Upper lobe of left lung (tissue), 6 donors: ENCODE data around the gene FMNL2. TPM values are rescaled to one million over a fixed set of nuclear protein-coding genes. Genes with fewer than 3 reads are reported as not detected.

ENCODE experiments used
- ATAC-seq, 2 donors: fragments of 200-7000 bp; cut with Tn5 transposase; one replicate each; pipeline ENCODE4 v1.9.1; 2022; ENCODE audit warnings: mild to moderate bottlenecking in 2 of 2, moderate library complexity in 2 of 2; ENCODE audit not compliant: low FRiP score in 2 of 2
- DNase-seq, 2 donors: peaks; one replicate each; pipeline ENCODE4 v3.0.0-alpha.2; 2019 to 2020
- H3K27ac ChIP-seq, 4 donors: fragments of 200-600 bp; sonication (generic); one replicate each; pipeline ENCODE4 v1.5.1; 2016 to 2019
- H3K27me3 ChIP-seq, 4 donors: fragments of 200-600 bp; sonication (generic); one replicate each; pipeline ENCODE4 v1.5.1; 2017 to 2019
- H3K36me3 ChIP-seq, 4 donors: fragments of 200-600 bp; sonication (generic); one replicate each; pipeline ENCODE4 v1.5.1; 2016 to 2019
- H3K4me1 ChIP-seq, 4 donors: fragments of 200-600 bp; sonication (generic); one replicate each; pipeline ENCODE4 v1.5.1; 2018 to 2019
- H3K4me3 ChIP-seq, 4 donors: fragments of 200-600 bp; sonication (generic); one replicate each; pipeline ENCODE4 v1.5.1; 2017 to 2019; ENCODE audit warnings: mild to moderate bottlenecking in 2 of 4, moderate library complexity in 1 of 4
- H3K9me3 ChIP-seq, 4 donors: fragments of 200-600 bp; sonication (generic); one replicate each; pipeline ENCODE4 v1.5.1; 2018 to 2019
- EP300 ChIP-seq, 4 donors: sonication (generic); formaldehyde crosslinking; IDR thresholded peaks; one replicate each; pipeline ENCODE4 v1.5.1; 2017; ENCODE audit warnings: antibody characterized with exemption in 4 of 4, control low read depth in 2 of 4
- POLR2A ChIP-seq, 4 donors: fragments of 450-650 bp; IDR thresholded peaks; one replicate each; pipeline ENCODE4 v1.5.1; 2016 to 2017; ENCODE audit warnings: antibody characterized with exemption in 4 of 4, mild to moderate bottlenecking in 2 of 4
- POLR2AphosphoS5 ChIP-seq, 2 donors: sonication (generic); formaldehyde crosslinking; IDR thresholded peaks; one replicate each; pipeline ENCODE4 v1.5.1; 2017; ENCODE audit warnings: antibody characterized with exemption in 2 of 2
- WGBS, 2 donors: methylation state at CpG; one replicate each; pipeline ENCODE4 v1.1.5; 2017 to 2018; 5-methylcytosine and 5-hydroxymethylcytosine counted together
- total RNA-seq, 6 donors: library from RNA; depleted of rRNA in 4 of 6; stranded (reverse); fragments of >200 nt in 4 of 6; gene quantifications; one replicate each; pipeline versions ENCODE4 v1.1.0 to v1.2.1, GENCODE V29; 2016 to 2021
- TF ChIP-seq, protein P1 (sequence below), 6 experiments: fragments of 450-650 bp in 4 of 6; fragments of 200-600 bp in 2 of 6; sonication (generic) in 2 of 6; IDR thresholded peaks; one replicate each; pipeline ENCODE4 v1.5.1; 2016 to 2019; ENCODE audit warnings: antibody characterized with exemption in 6 of 6
- donor health status: DM: no; HTN: no; CAD: no; lungs with moderate emphysema.
- donor health status: DM: no; HTN: yes; CAD: no; lungs with severe emphysema.

FMNL2 gene
- total RNA-seq, 6 donors from 2014 or later = 49.9 to 160 (median 66.9) TPM

DNA sequence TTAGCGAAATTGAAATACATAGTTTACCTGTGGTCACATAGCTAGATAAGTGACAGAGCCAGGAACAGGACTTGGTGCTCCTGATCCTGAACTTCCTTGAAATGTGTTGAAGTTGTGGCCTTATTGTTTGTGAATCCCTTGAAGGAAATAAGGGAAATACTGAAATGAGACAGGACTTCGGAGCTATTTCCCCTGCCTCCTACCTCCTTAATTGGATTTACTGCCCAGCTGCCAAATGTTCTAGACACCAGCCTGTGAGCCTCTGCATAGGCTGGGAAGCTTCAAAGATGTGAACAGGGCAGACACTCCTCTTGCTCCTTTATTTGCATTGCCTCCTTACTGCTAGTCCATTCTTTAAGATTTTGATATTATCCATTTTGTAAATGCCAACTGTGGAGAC lies 247.1 kb downstream of the FMNL2 start:
- H3K36me3 ChIP-seq = peaks cover 0 to 7% (median 3%) of the 10 kb centered on the region in 4 donors
- no peaks in the 10 kb centered on the region for H3K9me3 ChIP-seq
- H3K27ac ChIP-seq = no peak overlapping the region
- H3K4me3 ChIP-seq = no peak overlapping the region
- TF ChIP-seq POLR2AphosphoS5 (IDR thresholded peaks at IDR 0.05) = no peak
- TF ChIP-seq, protein P1, sequence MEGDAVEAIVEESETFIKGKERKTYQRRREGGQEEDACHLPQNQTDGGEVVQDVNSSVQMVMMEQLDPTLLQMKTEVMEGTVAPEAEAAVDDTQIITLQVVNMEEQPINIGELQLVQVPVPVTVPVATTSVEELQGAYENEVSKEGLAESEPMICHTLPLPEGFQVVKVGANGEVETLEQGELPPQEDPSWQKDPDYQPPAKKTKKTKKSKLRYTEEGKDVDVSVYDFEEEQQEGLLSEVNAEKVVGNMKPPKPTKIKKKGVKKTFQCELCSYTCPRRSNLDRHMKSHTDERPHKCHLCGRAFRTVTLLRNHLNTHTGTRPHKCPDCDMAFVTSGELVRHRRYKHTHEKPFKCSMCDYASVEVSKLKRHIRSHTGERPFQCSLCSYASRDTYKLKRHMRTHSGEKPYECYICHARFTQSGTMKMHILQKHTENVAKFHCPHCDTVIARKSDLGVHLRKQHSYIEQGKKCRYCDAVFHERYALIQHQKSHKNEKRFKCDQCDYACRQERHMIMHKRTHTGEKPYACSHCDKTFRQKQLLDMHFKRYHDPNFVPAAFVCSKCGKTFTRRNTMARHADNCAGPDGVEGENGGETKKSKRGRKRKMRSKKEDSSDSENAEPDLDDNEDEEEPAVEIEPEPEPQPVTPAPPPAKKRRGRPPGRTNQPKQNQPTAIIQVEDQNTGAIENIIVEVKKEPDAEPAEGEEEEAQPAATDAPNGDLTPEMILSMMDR (IDR thresholded peaks at IDR 0.05) = no peak
- no peak for TF ChIP-seq POLR2A (IDR thresholded peaks at IDR 0.05)
- TF ChIP-seq EP300 (IDR thresholded peaks at IDR 0.05) = no peak
- no peak for ATAC-seq
- 68 to 79% methylated on average over 2 of the region's 2 CpGs for WGBS, 2 donors
- no peak for DNase-seq
- no peaks in the 10 kb centered on the region for H3K27me3 ChIP-seq
- no peaks in the 10 kb centered on the region for H3K4me1 ChIP-seq

DNA sequence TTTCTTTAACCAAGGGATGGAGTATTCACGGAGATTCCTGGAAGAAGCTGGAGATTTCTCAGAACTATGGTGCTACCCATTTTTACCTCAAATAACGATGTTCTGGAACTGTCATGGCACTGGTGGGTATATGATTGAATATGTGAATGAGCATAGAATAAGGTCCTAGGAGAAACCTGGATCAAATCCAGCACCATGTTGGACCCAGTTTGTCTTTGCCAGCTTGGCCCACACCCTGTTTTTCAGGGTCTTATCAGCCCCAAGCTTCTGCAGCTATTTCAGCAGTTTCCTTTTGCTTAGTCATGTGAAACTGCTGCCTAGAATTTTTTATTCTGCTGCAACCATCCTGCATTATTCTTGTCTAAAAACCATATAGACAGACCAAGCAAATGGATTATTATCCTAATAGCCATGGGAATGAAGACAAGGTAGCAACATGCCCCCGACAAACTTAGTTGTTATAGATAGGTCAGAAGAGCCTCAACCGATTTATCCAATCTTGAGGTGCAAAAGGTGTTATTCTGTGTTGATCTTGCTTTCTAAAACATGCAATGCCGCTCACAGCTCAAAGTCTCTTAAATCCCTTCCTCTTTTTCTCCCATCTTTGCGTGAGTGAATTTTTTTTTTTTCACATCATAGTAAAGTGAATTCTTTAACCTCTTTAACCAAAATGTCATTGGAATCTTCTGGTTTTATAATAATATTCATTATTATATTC lies 248.7 kb downstream of the FMNL2 start:
- no peak overlapping the region for H3K4me3 ChIP-seq
- H3K27ac ChIP-seq = no peak overlapping the region
- no peaks in the 10 kb centered on the region for H3K4me1 ChIP-seq
- DNase-seq (no peak), ATAC-seq (no peak)
- 69 to 86% methylated on average over 6 of the region's 6 CpGs for WGBS, 2 donors
- H3K36me3 ChIP-seq = peaks cover 0 to 7% (median 3%) of the 10 kb centered on the region in 4 donors
- no peak for TF ChIP-seq POLR2AphosphoS5 (IDR thresholded peaks at IDR 0.05)
- TF ChIP-seq POLR2A (IDR thresholded peaks at IDR 0.05) = no peak
- TF ChIP-seq EP300 (IDR thresholded peaks at IDR 0.05) = no peak
- TF ChIP-seq, protein P1 (IDR thresholded peaks at IDR 0.05) = no peak
- no peaks in the 10 kb centered on the region for H3K9me3 ChIP-seq
- H3K27me3 ChIP-seq = no peaks in the 10 kb centered on the region

DNA sequence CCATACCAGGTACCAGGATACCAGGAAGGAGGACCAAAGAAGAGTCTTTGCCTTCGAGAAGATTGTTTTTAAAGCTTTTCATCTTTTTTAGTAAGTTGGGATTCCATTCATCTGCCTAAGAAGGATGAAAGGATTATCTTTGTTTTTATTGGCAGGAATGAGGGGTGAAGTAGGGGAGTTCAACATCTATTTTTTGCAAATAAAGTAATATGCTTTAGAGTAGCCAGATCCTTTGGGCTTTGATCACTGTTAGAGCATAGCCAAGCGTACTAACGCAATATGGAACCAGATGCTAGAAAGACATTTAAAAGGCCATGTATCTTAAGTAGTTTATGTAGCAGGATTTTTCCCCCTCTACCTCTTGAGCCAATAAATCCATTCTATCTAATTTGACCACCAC lies 249.3 kb downstream of the FMNL2 start:
- ATAC-seq = peak in 1 of 2 donors; percentile 64
- H3K9me3 ChIP-seq = no peaks in the 10 kb centered on the region
- peaks cover 0 to 7% (median 3%) of the 10 kb centered on the region in 4 donors for H3K36me3 ChIP-seq
- no peak for TF ChIP-seq EP300 (IDR thresholded peaks at IDR 0.05)
- no peak for TF ChIP-seq POLR2AphosphoS5 (IDR thresholded peaks at IDR 0.05)
- no peak for TF ChIP-seq POLR2A (IDR thresholded peaks at IDR 0.05)
- TF ChIP-seq, protein P1 (IDR thresholded peaks at IDR 0.05) = no peak
- no peak overlapping the region for H3K27ac ChIP-seq
- no peaks in the 10 kb centered on the region for H3K4me1 ChIP-seq
- no peaks in the 10 kb centered on the region for H3K27me3 ChIP-seq
- no peak for DNase-seq
- no peak overlapping the region for H3K4me3 ChIP-seq
- 89 to 91% methylated on average over 3 of the region's 3 CpGs for WGBS, 2 donors

DNA sequence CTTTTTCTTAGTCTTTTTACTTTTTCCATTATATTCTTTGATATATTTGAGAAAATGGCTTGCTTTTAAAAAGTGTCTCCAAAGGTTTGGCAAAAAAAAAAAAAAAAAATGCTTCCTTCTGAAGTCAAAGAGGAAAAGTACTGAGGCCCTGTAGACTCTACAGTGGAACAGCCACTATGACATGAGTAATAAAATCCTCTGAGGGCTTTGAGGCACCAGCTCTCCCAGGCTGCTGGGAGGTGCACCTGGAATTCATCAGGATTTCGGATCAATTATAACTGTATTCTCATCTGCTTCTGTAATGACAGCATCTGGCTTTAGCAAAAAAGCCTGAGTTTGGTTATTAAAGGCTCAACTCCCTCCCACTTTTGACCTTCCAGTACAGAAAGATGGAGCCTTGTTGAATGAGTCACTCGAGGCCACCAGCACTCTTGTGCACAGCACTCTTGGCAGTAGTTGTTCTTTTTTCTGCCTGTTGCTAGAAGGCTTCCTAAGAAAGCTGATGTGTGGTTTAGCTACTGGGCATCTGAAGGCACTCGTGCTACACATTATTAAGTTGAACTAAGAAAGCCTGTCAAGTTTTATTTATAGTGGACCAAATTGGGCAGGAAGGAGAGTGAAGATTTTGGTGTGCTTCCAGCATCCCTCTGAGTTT lies 251.0 kb downstream of the FMNL2 start:
- no peaks in the 10 kb centered on the region for H3K4me1 ChIP-seq
- no peak overlapping the region for H3K4me3 ChIP-seq
- TF ChIP-seq EP300 (IDR thresholded peaks at IDR 0.05) = no peak
- no peak for TF ChIP-seq POLR2A (IDR thresholded peaks at IDR 0.05)
- no peak for TF ChIP-seq POLR2AphosphoS5 (IDR thresholded peaks at IDR 0.05)
- TF ChIP-seq, protein P1 (IDR thresholded peaks at IDR 0.05) = no peak
- H3K36me3 ChIP-seq = peaks cover 0 to 7% (median 3%) of the 10 kb centered on the region in 4 donors
- ATAC-seq (peak in 1 of 2 donors; percentile 76), DNase-seq (no peak)
- 58 to 63% methylated on average over 3 of the region's 3 CpGs for WGBS, 2 donors
- no peak overlapping the region for H3K27ac ChIP-seq
- no peaks in the 10 kb centered on the region for H3K9me3 ChIP-seq
- H3K27me3 ChIP-seq = no peaks in the 10 kb centered on the region
